Measurements from ENCODE around the gene TSC22D1. TPM values are rescaled to one million over a fixed set of nuclear protein-coding genes. Genes with fewer than 3 reads are reported as not detected.

TSC22D1 gene
- total RNA-seq, 3 donors from 2014 or later: 74.2 to 235 (median 232) TPM

DNA sequence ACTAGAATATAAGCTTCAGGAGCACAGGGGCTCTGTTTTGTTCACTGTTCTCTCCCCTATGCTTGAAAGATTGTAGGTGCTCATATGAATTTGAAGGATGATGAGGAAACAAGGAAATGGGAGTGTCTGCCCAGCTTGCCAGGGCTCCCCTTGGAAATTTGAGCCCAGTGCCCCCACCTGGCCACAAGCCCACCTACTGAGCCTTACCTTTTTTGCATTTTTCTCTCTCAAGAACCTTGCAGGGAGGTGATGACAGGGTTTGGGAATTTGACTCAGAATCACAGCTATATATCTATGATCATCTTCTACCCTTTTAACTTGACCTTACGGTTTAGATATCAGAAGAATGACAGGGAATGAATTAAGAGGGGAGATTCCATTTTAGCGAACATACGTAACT is 168.8 kb downstream of the TSC22D1 start:
- intact Hi-C loops (cut with DNase I; ENCODE audit: low total_unique reads): no loop called here
- Histone ChIP-seq H3K36me3 (no peaks in the 10 kb centered on the region), H3K4me1 (peaks cover 6 to 7% of the 10 kb centered on the region in 2 donors), H3K27ac (peak overlapping the region; percentile 43 to 92), H3K4me3 (no peak overlapping the region), H3K27me3 (no peaks in the 10 kb centered on the region), H3K9me3 (no peaks in the 10 kb centered on the region)
- DNase-seq (ENCODE audit: low spot score in 2 of 2): no peak
- TF ChIP-seq CTCF (IDR thresholded peaks at IDR 0.05): no peak
- TF ChIP-seq POLR2A (IDR thresholded peaks at IDR 0.05): no peak
- no peak for TF ChIP-seq POLR2AphosphoS5 (IDR thresholded peaks at IDR 0.05)

DNA sequence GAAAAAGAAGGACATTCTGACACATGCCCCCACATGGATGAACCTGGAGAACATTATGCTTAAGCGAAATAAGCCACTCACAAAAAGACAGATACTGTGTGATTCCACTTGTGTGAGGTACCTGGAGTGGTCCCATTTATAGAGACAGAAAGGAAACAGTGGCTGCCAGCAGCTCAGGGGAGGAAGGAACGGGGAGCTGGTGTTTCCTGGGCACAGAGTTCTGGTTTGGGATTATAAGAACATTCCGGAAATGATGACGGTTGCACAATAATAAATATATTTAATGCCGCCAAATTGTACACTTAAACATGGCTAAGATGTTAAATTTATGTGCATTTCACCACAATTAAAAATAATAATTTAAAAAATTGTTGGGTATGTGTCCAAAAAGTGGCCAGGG is 169.5 kb downstream of the TSC22D1 start:
- no peak for TF ChIP-seq POLR2A (IDR thresholded peaks at IDR 0.05)
- TF ChIP-seq POLR2AphosphoS5 (IDR thresholded peaks at IDR 0.05): peak in 1 of 3 donors; percentile 11
- TF ChIP-seq CTCF (IDR thresholded peaks at IDR 0.05): no peak
- DNase-seq (ENCODE audit: low spot score in 2 of 2): no peak
- H3K36me3 ChIP-seq: no peaks in the 10 kb centered on the region
- H3K4me1 ChIP-seq: peaks cover 6 to 12% of the 10 kb centered on the region in 2 donors
- H3K27me3 ChIP-seq: no peaks in the 10 kb centered on the region
- intact Hi-C loops (cut with DNase I; ENCODE audit: low total_unique reads): no loop called here
- no peaks in the 10 kb centered on the region for H3K9me3 ChIP-seq
- peak overlapping the region; percentile 86 to 92 for H3K27ac ChIP-seq
- H3K4me3 ChIP-seq: no peak overlapping the region

GRCh38 chr13:44404261-44405132 is 171.6 kb downstream of the TSC22D1 start:
- Histone ChIP-seq H3K4me1 (peaks cover 6 to 12% of the 10 kb centered on the region in 2 donors), H3K4me3 (peak overlapping the region in 2 of 3 donors; percentile 47 to 57), H3K27me3 (no peaks in the 10 kb centered on the region), H3K9me3 (no peaks in the 10 kb centered on the region), H3K36me3 (no peaks in the 10 kb centered on the region), H3K27ac (peak overlapping the region; percentile 86 to 92)
- DNase-seq (ENCODE audit: low spot score in 2 of 2): peak; percentile 33 to 60
- intact Hi-C loops (cut with DNase I; ENCODE audit: low total_unique reads): no loop called here
- TF ChIP-seq POLR2AphosphoS5 (IDR thresholded peaks at IDR 0.05) (peak in 1 of 3 donors; percentile 20), CTCF (IDR thresholded peaks at IDR 0.05) (no peak)

GRCh38 chr13:44403461-44404056 is 172.6 kb downstream of the TSC22D1 start:
- intact Hi-C loops (cut with DNase I; ENCODE audit: low total_unique reads): no loop called here

GRCh38 chr13:44402899-44403445 is 173.2 kb downstream of the TSC22D1 start:
- intact Hi-C loops (cut with DNase I; ENCODE audit: low total_unique reads): no loop called here
- no peak for DNase-seq (ENCODE audit: low spot score in 2 of 2)
- TF ChIP-seq CTCF (IDR thresholded peaks at IDR 0.05) (no peak), POLR2A (IDR thresholded peaks at IDR 0.05) (no peak), POLR2AphosphoS5 (IDR thresholded peaks at IDR 0.05) (no peak)
- Histone ChIP-seq H3K27ac (peak overlapping the region; percentile 86 to 92), H3K4me1 (peaks cover 6 to 12% of the 10 kb centered on the region in 2 donors), H3K27me3 (no peaks in the 10 kb centered on the region), H3K9me3 (no peaks in the 10 kb centered on the region), H3K4me3 (peak overlapping the region in 2 of 3 donors; percentile 47 to 57), H3K36me3 (no peaks in the 10 kb centered on the region)

More at GRCh38 chr13:44403461-44404056, 172.6 kb downstream of the TSC22D1 start:
- Histone ChIP-seq H3K4me3 (peak overlapping the region in 2 of 3 donors; percentile 47 to 57), H3K9me3 (no peaks in the 10 kb centered on the region), H3K4me1 (peaks cover 6 to 12% of the 10 kb centered on the region in 2 donors), H3K27me3 (no peaks in the 10 kb centered on the region), H3K36me3 (no peaks in the 10 kb centered on the region), H3K27ac (peak overlapping the region; percentile 86 to 92)
- DNase-seq (ENCODE audit: low spot score in 2 of 2): peak; percentile 87 to 92
- peak; percentile 24 to 70 (median 40) for TF ChIP-seq POLR2AphosphoS5 (IDR thresholded peaks at IDR 0.05)
- no peak for TF ChIP-seq POLR2A (IDR thresholded peaks at IDR 0.05)
